ENCODE measurements around the gene SFTA2.

SFTA2 gene

DNA sequence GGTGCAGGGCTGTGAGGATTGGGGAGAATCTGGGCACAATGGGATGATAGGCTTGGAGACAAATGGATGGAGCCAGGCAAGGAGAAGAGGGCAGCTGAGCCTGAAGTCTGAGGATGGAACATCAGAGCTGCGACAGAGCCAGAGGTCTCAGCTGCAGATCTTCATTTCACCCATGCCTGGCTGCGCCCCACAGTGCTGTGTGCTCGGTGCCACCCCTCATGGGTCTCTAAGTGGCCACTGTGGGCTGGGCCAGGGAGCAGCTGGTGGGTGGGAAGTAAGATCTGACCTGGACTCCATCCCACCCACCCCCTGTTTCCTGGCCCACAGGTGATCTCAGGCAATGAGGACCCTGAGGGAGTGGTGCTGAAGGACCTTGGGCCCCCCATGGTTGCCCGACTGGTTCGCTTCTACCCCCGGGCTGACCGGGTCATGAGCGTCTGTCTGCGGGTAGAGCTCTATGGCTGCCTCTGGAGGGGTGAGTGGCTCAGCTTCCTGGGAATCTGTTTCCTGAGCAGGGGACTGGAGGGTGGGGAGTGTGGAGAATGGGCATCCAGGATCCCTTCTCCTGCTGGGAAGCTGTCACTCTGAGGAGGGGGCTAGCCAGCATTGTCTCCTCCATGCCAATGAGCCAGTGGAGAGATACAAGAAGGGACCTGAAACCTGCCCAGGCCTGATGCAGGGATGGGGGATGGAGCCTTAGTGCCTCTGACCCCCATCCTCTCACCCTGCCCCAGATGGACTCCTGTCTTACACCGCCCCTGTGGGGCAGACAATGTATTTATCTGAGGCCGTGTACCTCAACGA, 41.1 kb downstream of the SFTA2 start:
- TF ChIP-seq, protein P1, sequence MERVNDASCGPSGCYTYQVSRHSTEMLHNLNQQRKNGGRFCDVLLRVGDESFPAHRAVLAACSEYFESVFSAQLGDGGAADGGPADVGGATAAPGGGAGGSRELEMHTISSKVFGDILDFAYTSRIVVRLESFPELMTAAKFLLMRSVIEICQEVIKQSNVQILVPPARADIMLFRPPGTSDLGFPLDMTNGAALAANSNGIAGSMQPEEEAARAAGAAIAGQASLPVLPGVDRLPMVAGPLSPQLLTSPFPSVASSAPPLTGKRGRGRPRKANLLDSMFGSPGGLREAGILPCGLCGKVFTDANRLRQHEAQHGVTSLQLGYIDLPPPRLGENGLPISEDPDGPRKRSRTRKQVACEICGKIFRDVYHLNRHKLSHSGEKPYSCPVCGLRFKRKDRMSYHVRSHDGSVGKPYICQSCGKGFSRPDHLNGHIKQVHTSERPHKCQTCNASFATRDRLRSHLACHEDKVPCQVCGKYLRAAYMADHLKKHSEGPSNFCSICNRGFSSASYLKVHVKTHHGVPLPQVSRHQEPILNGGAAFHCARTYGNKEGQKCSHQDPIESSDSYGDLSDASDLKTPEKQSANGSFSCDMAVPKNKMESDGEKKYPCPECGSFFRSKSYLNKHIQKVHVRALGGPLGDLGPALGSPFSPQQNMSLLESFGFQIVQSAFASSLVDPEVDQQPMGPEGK (CRISPR knock-in tag; IDR thresholded peaks at IDR 0.05; ENCODE audit: borderline replicate concordance): no peak
- TF ChIP-seq ZNF70 (CRISPR knock-in tag; IDR thresholded peaks at IDR 0.05) (no peak), OSR1 (CRISPR knock-in tag; IDR thresholded peaks at IDR 0.05) (no peak), PPARA (CRISPR knock-in tag; IDR thresholded peaks at IDR 0.05; ENCODE audit: borderline replicate concordance) (no peak)
- ATAC-seq: no peak

DNA sequence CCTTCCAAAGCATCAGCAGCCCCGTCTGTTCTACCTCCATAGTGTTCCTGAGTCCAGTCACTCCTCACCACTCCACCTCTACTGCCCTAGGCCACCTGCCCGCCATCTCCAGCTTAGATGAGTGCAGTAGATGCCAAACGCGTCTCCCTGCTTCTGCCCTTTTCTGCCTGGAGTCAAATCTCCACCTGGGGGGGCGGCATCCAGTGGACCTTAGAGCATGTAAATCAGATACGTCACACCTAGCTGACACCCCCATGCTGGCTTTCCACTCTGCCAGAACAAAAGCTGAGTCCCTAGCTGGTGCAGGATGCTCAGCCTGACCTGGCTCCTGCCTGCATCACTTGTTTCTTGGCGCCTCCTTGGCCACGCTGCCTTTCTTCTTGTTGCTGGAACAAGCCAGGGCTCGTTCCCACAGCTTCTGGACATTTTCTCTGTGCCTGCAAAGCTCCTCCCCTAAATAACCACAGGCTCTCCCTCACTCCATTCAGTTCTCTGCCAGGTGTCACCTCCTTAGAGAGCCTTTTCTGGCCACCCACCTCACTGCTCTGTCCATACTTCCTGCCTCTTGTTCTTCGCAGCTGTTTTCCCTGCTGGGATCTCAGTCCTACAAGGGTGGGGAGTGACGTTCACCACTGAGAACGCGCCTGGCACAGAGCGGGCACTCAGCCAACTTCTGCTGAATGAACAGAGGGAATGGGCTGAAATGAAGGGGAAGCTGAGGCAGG, 41.9 kb downstream of the SFTA2 start:
- TF ChIP-seq CSDC2 (CRISPR knock-in tag; IDR thresholded peaks at IDR 0.05): no peak
- no peak for TF ChIP-seq BACH2 (CRISPR knock-in tag; IDR thresholded peaks at IDR 0.05; ENCODE audit: borderline replicate concordance)
- TF ChIP-seq TCF4 (CRISPR knock-in tag; IDR thresholded peaks at IDR 0.05; ENCODE audit: borderline replicate concordance): no peak
- TF ChIP-seq ESRRG (CRISPR knock-in tag; IDR thresholded peaks at IDR 0.05): no peak
- TF ChIP-seq, protein P2, sequence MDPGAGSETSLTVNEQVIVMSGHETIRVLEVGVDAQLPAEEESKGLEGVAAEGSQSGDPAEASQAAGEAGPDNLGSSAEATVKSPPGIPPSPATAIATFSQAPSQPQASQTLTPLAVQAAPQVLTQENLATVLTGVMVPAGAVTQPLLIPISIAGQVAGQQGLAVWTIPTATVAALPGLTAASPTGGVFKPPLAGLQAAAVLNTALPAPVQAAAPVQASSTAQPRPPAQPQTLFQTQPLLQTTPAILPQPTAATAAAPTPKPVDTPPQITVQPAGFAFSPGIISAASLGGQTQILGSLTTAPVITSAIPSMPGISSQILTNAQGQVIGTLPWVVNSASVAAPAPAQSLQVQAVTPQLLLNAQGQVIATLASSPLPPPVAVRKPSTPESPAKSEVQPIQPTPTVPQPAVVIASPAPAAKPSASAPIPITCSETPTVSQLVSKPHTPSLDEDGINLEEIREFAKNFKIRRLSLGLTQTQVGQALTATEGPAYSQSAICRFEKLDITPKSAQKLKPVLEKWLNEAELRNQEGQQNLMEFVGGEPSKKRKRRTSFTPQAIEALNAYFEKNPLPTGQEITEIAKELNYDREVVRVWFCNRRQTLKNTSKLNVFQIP (CRISPR knock-in tag; IDR thresholded peaks at IDR 0.05; ENCODE audit: borderline replicate concordance, low read depth): no peak
- TF ChIP-seq ARNTL (CRISPR knock-in tag; IDR thresholded peaks at IDR 0.05; ENCODE audit: borderline replicate concordance, low read depth): no peak
- TF ChIP-seq ZC3H10 (CRISPR knock-in tag; IDR thresholded peaks at IDR 0.05): no peak
- TF ChIP-seq ISL1 (CRISPR knock-in tag; IDR thresholded peaks at IDR 0.05): no peak
- TF ChIP-seq, protein P3, sequence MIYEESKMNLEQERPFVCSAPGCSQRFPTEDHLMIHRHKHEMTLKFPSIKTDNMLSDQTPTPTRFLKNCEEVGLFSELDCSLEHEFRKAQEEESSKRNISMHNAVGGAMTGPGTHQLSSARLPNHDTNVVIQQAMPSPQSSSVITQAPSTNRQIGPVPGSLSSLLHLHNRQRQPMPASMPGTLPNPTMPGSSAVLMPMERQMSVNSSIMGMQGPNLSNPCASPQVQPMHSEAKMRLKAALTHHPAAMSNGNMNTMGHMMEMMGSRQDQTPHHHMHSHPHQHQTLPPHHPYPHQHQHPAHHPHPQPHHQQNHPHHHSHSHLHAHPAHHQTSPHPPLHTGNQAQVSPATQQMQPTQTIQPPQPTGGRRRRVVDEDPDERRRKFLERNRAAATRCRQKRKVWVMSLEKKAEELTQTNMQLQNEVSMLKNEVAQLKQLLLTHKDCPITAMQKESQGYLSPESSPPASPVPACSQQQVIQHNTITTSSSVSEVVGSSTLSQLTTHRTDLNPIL (CRISPR knock-in tag; IDR thresholded peaks at IDR 0.05; ENCODE audit: low read depth): no peak
- TF ChIP-seq TOX (CRISPR knock-in tag; IDR thresholded peaks at IDR 0.05; ENCODE audit: borderline replicate concordance): no peak
- no peak for ATAC-seq

DNA sequence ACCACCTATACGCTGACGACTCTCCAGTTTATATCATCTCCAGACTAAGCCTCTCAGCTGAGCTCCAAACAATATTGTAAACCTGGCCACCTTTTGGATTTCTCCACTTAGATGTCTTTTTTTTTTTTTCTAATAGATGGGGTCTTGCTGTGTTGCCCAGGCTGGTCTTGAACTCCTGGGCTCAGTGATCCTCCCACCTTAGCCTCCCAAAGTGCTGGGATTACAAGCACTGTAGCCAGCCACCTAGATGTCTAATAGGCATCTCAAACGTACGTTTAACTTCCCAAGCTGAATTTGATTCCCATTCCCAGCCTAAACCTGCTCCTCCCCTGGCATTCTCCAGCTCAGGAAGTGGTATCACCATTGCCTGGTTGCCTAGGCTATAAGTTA, 42.5 kb downstream of the SFTA2 start:
- TF ChIP-seq ZFP3 (CRISPR knock-in tag; IDR thresholded peaks at IDR 0.05) (no peak), ARNTL (CRISPR knock-in tag; IDR thresholded peaks at IDR 0.05; ENCODE audit: borderline replicate concordance, low read depth) (no peak), SNAI2 (CRISPR knock-in tag; IDR thresholded peaks at IDR 0.05) (no peak), ZFP30 (CRISPR knock-in tag; IDR thresholded peaks at IDR 0.05) (no peak), ZC3H10 (CRISPR knock-in tag; IDR thresholded peaks at IDR 0.05) (no peak), TOX (CRISPR knock-in tag; IDR thresholded peaks at IDR 0.05; ENCODE audit: borderline replicate concordance) (no peak), RARB (CRISPR knock-in tag; IDR thresholded peaks at IDR 0.05) (no peak)
- no peak for ATAC-seq

DNA sequence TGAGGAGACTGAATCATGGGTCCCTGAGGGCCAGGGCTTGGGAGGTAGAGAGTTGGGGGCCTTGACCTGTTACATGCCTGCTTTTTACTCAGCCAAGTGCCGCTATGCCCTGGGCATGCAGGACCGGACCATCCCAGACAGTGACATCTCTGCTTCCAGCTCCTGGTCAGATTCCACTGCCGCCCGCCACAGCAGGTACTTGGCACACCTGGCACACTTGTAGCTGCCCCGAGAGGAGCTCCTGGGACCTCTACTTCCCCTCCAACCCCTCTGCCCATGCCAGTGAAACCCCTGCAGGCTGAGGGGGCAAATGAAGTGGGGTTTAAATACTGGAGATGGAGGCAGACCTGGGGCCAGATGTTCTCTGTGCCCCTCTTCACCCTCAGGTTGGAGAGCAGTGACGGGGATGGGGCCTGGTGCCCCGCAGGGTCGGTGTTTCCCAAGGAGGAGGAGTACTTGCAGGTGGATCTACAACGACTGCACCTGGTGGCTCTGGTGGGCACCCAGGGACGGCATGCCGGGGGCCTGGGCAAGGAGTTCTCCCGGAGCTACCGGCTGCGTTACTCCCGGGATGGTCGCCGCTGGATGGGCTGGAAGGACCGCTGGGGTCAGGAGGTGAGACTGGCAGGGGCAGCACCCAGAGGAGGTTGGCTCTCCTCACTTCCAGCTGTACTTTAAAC, 43.0 kb downstream of the SFTA2 start:
- ATAC-seq: no peak
- TF ChIP-seq ZNF8 (CRISPR knock-in tag; IDR thresholded peaks at IDR 0.05): no peak
- no peak for TF ChIP-seq CSDC2 (CRISPR knock-in tag; IDR thresholded peaks at IDR 0.05)
- TF ChIP-seq, protein P1 (CRISPR knock-in tag; IDR thresholded peaks at IDR 0.05; ENCODE audit: borderline replicate concordance): no peak
- no peak for TF ChIP-seq PPARA (CRISPR knock-in tag; IDR thresholded peaks at IDR 0.05; ENCODE audit: borderline replicate concordance)
- TF ChIP-seq ZC3H10 (CRISPR knock-in tag; IDR thresholded peaks at IDR 0.05): no peak
- TF ChIP-seq ISL1 (CRISPR knock-in tag; IDR thresholded peaks at IDR 0.05): no peak
- TF ChIP-seq, protein P4, sequence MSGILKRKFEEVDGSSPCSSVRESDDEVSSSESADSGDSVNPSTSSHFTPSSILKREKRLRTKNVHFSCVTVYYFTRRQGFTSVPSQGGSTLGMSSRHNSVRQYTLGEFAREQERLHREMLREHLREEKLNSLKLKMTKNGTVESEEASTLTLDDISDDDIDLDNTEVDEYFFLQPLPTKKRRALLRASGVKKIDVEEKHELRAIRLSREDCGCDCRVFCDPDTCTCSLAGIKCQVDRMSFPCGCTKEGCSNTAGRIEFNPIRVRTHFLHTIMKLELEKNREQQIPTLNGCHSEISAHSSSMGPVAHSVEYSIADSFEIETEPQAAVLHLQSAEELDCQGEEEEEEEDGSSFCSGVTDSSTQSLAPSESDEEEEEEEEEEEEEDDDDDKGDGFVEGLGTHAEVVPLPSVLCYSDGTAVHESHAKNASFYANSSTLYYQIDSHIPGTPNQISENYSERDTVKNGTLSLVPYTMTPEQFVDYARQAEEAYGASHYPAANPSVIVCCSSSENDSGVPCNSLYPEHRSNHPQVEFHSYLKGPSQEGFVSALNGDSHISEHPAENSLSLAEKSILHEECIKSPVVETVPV (CRISPR knock-in tag; IDR thresholded peaks at IDR 0.05): no peak
- TF ChIP-seq ZFP30 (CRISPR knock-in tag; IDR thresholded peaks at IDR 0.05): no peak
- TF ChIP-seq ESRRG (CRISPR knock-in tag; IDR thresholded peaks at IDR 0.05): no peak
- TF ChIP-seq ZFP3 (CRISPR knock-in tag; IDR thresholded peaks at IDR 0.05): no peak
- no peak for TF ChIP-seq SNAI2 (CRISPR knock-in tag; IDR thresholded peaks at IDR 0.05)
- no peak for TF ChIP-seq TOX (CRISPR knock-in tag; IDR thresholded peaks at IDR 0.05; ENCODE audit: borderline replicate concordance)
- TF ChIP-seq RARB (CRISPR knock-in tag; IDR thresholded peaks at IDR 0.05): no peak
- TF ChIP-seq, protein P5, sequence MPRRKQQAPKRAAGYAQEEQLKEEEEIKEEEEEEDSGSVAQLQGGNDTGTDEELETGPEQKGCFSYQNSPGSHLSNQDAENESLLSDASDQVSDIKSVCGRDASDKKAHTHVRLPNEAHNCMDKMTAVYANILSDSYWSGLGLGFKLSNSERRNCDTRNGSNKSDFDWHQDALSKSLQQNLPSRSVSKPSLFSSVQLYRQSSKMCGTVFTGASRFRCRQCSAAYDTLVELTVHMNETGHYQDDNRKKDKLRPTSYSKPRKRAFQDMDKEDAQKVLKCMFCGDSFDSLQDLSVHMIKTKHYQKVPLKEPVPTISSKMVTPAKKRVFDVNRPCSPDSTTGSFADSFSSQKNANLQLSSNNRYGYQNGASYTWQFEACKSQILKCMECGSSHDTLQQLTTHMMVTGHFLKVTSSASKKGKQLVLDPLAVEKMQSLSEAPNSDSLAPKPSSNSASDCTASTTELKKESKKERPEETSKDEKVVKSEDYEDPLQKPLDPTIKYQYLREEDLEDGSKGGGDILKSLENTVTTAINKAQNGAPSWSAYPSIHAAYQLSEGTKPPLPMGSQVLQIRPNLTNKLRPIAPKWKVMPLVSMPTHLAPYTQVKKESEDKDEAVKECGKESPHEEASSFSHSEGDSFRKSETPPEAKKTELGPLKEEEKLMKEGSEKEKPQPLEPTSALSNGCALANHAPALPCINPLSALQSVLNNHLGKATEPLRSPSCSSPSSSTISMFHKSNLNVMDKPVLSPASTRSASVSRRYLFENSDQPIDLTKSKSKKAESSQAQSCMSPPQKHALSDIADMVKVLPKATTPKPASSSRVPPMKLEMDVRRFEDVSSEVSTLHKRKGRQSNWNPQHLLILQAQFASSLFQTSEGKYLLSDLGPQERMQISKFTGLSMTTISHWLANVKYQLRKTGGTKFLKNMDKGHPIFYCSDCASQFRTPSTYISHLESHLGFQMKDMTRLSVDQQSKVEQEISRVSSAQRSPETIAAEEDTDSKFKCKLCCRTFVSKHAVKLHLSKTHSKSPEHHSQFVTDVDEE (CRISPR knock-in tag; IDR thresholded peaks at IDR 0.05): no peak
- TF ChIP-seq OSR1 (CRISPR knock-in tag; IDR thresholded peaks at IDR 0.05): no peak
- no peak for TF ChIP-seq TCF4 (CRISPR knock-in tag; IDR thresholded peaks at IDR 0.05; ENCODE audit: borderline replicate concordance)

Measured in SK-N-SH treated with all-trans-retinoic acid at 6 μM for 48 hours (cell line).